ENCODE data around the gene OPN1MW. TPM values are rescaled to one million over a fixed set of nuclear protein-coding genes. Genes with fewer than 3 reads are reported as not detected.

The OPN1MW gene
- total and polyA plus RNA-seq, 9 of the 15 experiments (the other 6 are each of a cell fraction or from before 2014, with no cell fraction given) = not detected

DNA sequence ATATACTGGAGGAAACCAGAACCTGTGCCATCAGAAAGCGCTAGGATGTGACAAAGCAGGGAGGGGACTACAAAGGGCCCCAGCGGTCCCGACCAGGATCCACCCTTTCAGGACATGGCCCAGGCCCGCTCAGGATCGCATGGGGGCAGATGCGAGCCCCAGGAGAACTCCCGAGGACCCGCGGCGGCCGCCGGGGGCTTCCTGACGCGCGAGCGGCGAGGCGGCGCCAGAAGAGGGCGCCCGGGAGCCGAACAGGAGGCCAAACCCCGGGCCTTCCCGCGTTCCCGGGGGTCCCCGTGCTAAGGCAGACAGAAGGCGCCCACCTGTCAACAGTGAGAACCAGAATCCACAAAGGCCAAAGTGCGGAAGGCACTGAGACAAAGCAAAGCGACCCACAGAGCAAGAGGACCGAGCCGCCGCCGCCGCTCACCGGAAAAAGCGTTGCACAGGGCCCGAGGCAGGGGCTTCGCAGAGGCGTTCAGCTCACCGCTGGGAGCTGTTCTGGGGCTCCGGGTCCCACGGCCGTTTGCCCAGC lies 45.7 kb upstream of the OPN1MW start (continued):
- TF ChIP-seq, protein P1, sequence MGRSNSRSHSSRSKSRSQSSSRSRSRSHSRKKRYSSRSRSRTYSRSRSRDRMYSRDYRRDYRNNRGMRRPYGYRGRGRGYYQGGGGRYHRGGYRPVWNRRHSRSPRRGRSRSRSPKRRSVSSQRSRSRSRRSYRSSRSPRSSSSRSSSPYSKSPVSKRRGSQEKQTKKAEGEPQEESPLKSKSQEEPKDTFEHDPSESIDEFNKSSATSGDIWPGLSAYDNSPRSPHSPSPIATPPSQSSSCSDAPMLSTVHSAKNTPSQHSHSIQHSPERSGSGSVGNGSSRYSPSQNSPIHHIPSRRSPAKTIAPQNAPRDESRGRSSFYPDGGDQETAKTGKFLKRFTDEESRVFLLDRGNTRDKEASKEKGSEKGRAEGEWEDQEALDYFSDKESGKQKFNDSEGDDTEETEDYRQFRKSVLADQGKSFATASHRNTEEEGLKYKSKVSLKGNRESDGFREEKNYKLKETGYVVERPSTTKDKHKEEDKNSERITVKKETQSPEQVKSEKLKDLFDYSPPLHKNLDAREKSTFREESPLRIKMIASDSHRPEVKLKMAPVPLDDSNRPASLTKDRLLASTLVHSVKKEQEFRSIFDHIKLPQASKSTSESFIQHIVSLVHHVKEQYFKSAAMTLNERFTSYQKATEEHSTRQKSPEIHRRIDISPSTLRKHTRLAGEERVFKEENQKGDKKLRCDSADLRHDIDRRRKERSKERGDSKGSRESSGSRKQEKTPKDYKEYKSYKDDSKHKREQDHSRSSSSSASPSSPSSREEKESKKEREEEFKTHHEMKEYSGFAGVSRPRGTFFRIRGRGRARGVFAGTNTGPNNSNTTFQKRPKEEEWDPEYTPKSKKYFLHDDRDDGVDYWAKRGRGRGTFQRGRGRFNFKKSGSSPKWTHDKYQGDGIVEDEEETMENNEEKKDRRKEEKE (IDR thresholded peaks at IDR 0.05; ENCODE audit: borderline replicate concordance in 1 of 2, control insufficient read depth in 1 of 2, low read depth in 2 of 2, low read length in 1 of 2) = no peak
- TF ChIP-seq, protein P2, sequence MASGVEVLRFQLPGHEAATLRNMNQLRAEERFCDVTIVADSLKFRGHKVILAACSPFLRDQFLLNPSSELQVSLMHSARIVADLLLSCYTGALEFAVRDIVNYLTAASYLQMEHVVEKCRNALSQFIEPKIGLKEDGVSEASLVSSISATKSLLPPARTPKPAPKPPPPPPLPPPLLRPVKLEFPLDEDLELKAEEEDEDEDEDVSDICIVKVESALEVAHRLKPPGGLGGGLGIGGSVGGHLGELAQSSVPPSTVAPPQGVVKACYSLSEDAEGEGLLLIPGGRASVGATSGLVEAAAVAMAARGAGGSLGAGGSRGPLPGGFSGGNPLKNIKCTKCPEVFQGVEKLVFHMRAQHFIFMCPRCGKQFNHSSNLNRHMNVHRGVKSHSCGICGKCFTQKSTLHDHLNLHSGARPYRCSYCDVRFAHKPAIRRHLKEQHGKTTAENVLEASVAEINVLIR (CRISPR knock-in tag; IDR thresholded peaks at IDR 0.05) = no peak
- TF ChIP-seq TEAD1 (CRISPR knock-in tag; IDR thresholded peaks at IDR 0.05) (no peak), PPARD (CRISPR knock-in tag; IDR thresholded peaks at IDR 0.05) (no peak), GATAD2A (IDR thresholded peaks at IDR 0.05) (no peak), CXXC5 (CRISPR knock-in tag; IDR thresholded peaks at IDR 0.05) (peak; percentile 48), SP2 (IDR thresholded peaks at IDR 0.05; ENCODE audit: extremely low read depth, low read depth, low read length, poor library complexity, severe bottlenecking) (no peak), STAG1 (CRISPR knock-in tag; IDR thresholded peaks at IDR 0.05; ENCODE audit: borderline replicate concordance) (no peak), ZBTB7A (IDR thresholded peaks at IDR 0.05; ENCODE audit: borderline replicate concordance, control insufficient read depth, low read depth, low read length) (peak; percentile 98), CREM (IDR thresholded peaks at IDR 0.05; ENCODE audit: low read depth) (peak; percentile 46; the same call in 1 of the 2 replicates), SMARCA4 (IDR thresholded peaks at IDR 0.05) (no peak)
- TF ChIP-seq, protein P3, sequence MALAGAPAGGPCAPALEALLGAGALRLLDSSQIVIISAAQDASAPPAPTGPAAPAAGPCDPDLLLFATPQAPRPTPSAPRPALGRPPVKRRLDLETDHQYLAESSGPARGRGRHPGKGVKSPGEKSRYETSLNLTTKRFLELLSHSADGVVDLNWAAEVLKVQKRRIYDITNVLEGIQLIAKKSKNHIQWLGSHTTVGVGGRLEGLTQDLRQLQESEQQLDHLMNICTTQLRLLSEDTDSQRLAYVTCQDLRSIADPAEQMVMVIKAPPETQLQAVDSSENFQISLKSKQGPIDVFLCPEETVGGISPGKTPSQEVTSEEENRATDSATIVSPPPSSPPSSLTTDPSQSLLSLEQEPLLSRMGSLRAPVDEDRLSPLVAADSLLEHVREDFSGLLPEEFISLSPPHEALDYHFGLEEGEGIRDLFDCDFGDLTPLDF (CRISPR knock-in tag; IDR thresholded peaks at IDR 0.05) = peak; percentile 66; the same call in 1 of the 2 replicates
- TF ChIP-seq, protein P4, sequence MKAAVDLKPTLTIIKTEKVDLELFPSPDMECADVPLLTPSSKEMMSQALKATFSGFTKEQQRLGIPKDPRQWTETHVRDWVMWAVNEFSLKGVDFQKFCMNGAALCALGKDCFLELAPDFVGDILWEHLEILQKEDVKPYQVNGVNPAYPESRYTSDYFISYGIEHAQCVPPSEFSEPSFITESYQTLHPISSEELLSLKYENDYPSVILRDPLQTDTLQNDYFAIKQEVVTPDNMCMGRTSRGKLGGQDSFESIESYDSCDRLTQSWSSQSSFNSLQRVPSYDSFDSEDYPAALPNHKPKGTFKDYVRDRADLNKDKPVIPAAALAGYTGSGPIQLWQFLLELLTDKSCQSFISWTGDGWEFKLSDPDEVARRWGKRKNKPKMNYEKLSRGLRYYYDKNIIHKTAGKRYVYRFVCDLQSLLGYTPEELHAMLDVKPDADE (conservative IDR thresholded peaks at IDR 0.05; ENCODE audit: control insufficient read depth, low read depth, low read length) = 0 out of 2 replicates have a peak, but pooled peaks have one; percentile 31
- TF ChIP-seq, protein P5, sequence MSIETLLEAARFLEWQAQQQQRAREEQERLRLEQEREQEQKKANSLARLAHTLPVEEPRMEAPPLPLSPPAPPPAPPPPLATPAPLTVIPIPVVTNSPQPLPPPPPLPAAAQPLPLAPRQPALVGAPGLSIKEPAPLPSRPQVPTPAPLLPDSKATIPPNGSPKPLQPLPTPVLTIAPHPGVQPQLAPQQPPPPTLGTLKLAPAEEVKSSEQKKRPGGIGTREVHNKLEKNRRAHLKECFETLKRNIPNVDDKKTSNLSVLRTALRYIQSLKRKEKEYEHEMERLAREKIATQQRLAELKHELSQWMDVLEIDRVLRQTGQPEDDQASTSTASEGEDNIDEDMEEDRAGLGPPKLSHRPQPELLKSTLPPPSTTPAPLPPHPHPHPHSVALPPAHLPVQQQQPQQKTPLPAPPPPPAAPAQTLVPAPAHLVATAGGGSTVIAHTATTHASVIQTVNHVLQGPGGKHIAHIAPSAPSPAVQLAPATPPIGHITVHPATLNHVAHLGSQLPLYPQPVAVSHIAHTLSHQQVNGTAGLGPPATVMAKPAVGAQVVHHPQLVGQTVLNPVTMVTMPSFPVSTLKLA (conservative IDR thresholded peaks at IDR 0.05) = 0 out of 4 replicates have a peak, but pooled peaks of 1 of the 2 experiments have one; percentile 31
- TF ChIP-seq, protein P6, sequence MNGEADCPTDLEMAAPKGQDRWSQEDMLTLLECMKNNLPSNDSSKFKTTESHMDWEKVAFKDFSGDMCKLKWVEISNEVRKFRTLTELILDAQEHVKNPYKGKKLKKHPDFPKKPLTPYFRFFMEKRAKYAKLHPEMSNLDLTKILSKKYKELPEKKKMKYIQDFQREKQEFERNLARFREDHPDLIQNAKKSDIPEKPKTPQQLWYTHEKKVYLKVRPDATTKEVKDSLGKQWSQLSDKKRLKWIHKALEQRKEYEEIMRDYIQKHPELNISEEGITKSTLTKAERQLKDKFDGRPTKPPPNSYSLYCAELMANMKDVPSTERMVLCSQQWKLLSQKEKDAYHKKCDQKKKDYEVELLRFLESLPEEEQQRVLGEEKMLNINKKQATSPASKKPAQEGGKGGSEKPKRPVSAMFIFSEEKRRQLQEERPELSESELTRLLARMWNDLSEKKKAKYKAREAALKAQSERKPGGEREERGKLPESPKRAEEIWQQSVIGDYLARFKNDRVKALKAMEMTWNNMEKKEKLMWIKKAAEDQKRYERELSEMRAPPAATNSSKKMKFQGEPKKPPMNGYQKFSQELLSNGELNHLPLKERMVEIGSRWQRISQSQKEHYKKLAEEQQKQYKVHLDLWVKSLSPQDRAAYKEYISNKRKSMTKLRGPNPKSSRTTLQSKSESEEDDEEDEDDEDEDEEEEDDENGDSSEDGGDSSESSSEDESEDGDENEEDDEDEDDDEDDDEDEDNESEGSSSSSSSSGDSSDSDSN (IDR thresholded peaks at IDR 0.05; ENCODE audit: borderline replicate concordance in 1 of 2, low read depth in 2 of 2, low read length in 2 of 2) = 0 out of 4 replicates have a peak, but pooled peaks of 1 of the 2 experiments have one; percentile 65

Data from K562 (cell line).